Upper lobe of left lung (tissue), 6 donors: ENCODE measurements around the gene TOGARAM2. TPM values are rescaled to one million over a fixed set of nuclear protein-coding genes. Genes with fewer than 3 reads are reported as not detected.

Experiments
- ATAC-seq, 2 donors: fragments of 200-7000 bp; cut with Tn5 transposase; one replicate each; pipeline ENCODE4 v1.9.1; 2022; ENCODE audit warnings: mild to moderate bottlenecking in 2 of 2, moderate library complexity in 2 of 2; ENCODE audit not compliant: low FRiP score in 2 of 2
- DNase-seq, 2 donors: peaks; one replicate each; pipeline ENCODE4 v3.0.0-alpha.2; 2019 to 2020
- H3K27ac ChIP-seq, 4 donors: fragments of 200-600 bp; sonication (generic); one replicate each; pipeline ENCODE4 v1.5.1; 2016 to 2019
- H3K27me3 ChIP-seq, 4 donors: fragments of 200-600 bp; sonication (generic); one replicate each; pipeline ENCODE4 v1.5.1; 2017 to 2019
- H3K36me3 ChIP-seq, 4 donors: fragments of 200-600 bp; sonication (generic); one replicate each; pipeline ENCODE4 v1.5.1; 2016 to 2019
- H3K4me1 ChIP-seq, 4 donors: fragments of 200-600 bp; sonication (generic); one replicate each; pipeline ENCODE4 v1.5.1; 2018 to 2019
- H3K4me3 ChIP-seq, 4 donors: fragments of 200-600 bp; sonication (generic); one replicate each; pipeline ENCODE4 v1.5.1; 2017 to 2019; ENCODE audit warnings: mild to moderate bottlenecking in 2 of 4, moderate library complexity in 1 of 4
- H3K9me3 ChIP-seq, 4 donors: fragments of 200-600 bp; sonication (generic); one replicate each; pipeline ENCODE4 v1.5.1; 2018 to 2019
- EP300 ChIP-seq, 4 donors: sonication (generic); formaldehyde crosslinking; IDR thresholded peaks; one replicate each; pipeline ENCODE4 v1.5.1; 2017; ENCODE audit warnings: antibody characterized with exemption in 4 of 4, control low read depth in 2 of 4
- POLR2A ChIP-seq, 4 donors: fragments of 450-650 bp; IDR thresholded peaks; one replicate each; pipeline ENCODE4 v1.5.1; 2016 to 2017; ENCODE audit warnings: antibody characterized with exemption in 4 of 4, mild to moderate bottlenecking in 2 of 4
- POLR2AphosphoS5 ChIP-seq, 2 donors: sonication (generic); formaldehyde crosslinking; IDR thresholded peaks; one replicate each; pipeline ENCODE4 v1.5.1; 2017; ENCODE audit warnings: antibody characterized with exemption in 2 of 2
- WGBS, 2 donors: methylation state at CpG; one replicate each; pipeline ENCODE4 v1.1.5; 2017 to 2018; 5-methylcytosine and 5-hydroxymethylcytosine counted together
- total RNA-seq, 6 donors: library from RNA; depleted of rRNA in 4 of 6; stranded (reverse); fragments of >200 nt in 4 of 6; gene quantifications; one replicate each; pipeline versions ENCODE4 v1.1.0 to v1.2.1, GENCODE V29; 2016 to 2021
- TF ChIP-seq, protein P1 (sequence below), 6 experiments: fragments of 450-650 bp in 4 of 6; fragments of 200-600 bp in 2 of 6; sonication (generic) in 2 of 6; IDR thresholded peaks; one replicate each; pipeline ENCODE4 v1.5.1; 2016 to 2019; ENCODE audit warnings: antibody characterized with exemption in 6 of 6
- donor health status: DM: no; HTN: no; CAD: no; lungs with moderate emphysema.
- donor health status: DM: no; HTN: yes; CAD: no; lungs with severe emphysema.

Gene TOGARAM2
- total RNA-seq, 6 donors from 2014 or later = 0.37 to 24.5 (median 10.9) TPM

DNA sequence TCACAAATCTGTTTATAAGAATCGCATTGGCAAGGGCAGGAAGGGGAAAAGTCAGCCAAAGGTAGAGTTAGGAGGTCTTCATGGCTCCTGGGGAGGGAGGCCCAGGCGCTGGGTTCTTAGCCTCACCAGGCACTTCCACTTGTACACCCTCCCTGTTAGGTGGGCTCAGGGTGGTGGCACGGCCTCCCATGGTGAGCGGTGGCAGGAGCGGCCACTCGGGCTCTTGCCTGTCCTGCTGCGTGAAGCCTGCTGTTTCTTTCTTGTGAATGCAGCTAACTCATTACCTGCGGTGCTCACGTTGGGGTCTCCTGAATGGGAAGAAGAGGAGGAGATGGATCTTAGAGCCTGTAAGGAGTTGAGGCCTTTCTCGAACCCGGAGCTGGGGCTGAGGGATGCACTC is 40.8 kb downstream of the TOGARAM2 start:
- DNase-seq = peak in 1 of 2 donors; percentile 54
- 92% methylated on average over 9 to 11 of the region's 11 CpGs for WGBS, 2 donors
- H3K4me1 ChIP-seq = peaks cover 0 to 3% (median 1%) of the 10 kb centered on the region in 4 donors
- H3K9me3 ChIP-seq = no peaks in the 10 kb centered on the region
- TF ChIP-seq POLR2A (IDR thresholded peaks at IDR 0.05) = no peak
- TF ChIP-seq POLR2AphosphoS5 (IDR thresholded peaks at IDR 0.05) = no peak
- TF ChIP-seq, protein P1, sequence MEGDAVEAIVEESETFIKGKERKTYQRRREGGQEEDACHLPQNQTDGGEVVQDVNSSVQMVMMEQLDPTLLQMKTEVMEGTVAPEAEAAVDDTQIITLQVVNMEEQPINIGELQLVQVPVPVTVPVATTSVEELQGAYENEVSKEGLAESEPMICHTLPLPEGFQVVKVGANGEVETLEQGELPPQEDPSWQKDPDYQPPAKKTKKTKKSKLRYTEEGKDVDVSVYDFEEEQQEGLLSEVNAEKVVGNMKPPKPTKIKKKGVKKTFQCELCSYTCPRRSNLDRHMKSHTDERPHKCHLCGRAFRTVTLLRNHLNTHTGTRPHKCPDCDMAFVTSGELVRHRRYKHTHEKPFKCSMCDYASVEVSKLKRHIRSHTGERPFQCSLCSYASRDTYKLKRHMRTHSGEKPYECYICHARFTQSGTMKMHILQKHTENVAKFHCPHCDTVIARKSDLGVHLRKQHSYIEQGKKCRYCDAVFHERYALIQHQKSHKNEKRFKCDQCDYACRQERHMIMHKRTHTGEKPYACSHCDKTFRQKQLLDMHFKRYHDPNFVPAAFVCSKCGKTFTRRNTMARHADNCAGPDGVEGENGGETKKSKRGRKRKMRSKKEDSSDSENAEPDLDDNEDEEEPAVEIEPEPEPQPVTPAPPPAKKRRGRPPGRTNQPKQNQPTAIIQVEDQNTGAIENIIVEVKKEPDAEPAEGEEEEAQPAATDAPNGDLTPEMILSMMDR (IDR thresholded peaks at IDR 0.05) = no peak
- no peak for TF ChIP-seq EP300 (IDR thresholded peaks at IDR 0.05)
- ATAC-seq = no peak
- H3K27me3 ChIP-seq = no peaks in the 10 kb centered on the region
- H3K36me3 ChIP-seq = no peaks in the 10 kb centered on the region
- no peak overlapping the region for H3K27ac ChIP-seq
- no peak overlapping the region for H3K4me3 ChIP-seq

DNA sequence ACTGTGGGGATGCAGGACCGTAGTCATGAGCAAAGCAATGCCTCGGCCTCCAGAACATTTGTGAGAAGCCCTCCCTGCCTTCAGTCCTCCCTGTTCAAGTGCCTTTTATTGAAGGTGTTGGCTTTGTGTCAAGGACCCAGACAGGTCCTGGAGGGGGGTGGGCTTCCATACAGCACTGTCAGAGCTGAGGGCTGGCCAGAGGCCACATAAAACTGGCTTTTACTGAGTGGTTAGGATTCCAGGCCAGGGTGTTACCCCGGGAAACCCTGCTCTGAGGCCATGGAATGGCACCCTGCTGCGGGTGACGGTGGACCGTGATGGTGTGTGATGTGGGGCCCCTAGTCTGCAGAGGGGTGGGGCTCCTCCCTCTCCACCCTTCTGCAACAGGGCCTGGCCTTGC is 41.6 kb downstream of the TOGARAM2 start:
- no peak for TF ChIP-seq POLR2A (IDR thresholded peaks at IDR 0.05)
- no peak for TF ChIP-seq POLR2AphosphoS5 (IDR thresholded peaks at IDR 0.05)
- TF ChIP-seq, protein P1 (IDR thresholded peaks at IDR 0.05) = no peak
- no peak for TF ChIP-seq EP300 (IDR thresholded peaks at IDR 0.05)

DNA sequence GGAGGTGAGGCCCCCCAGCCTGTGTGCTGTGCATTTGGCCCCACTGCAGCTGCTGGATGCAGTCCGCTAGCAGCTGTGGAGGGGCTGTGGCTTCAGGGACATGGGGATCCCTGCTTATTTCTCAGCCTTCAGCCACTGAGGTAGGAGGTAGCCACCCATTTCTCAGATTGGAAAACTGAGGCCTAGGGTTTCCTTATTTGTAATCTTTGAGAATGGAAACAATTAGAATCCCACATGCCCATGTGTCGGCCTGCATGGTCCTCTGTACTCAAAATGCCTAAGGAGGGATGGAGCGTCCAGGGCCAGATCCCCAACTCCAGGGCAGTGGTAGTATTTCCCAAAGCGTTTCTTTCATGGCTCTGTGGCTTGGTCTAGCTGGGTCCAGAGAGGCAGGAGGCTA is 42.1 kb downstream of the TOGARAM2 start:
- no peak overlapping the region for H3K4me3 ChIP-seq
- ATAC-seq (no peak), DNase-seq (no peak)
- no peaks in the 10 kb centered on the region for H3K4me1 ChIP-seq
- TF ChIP-seq POLR2A (IDR thresholded peaks at IDR 0.05) (no peak), EP300 (IDR thresholded peaks at IDR 0.05) (no peak), POLR2AphosphoS5 (IDR thresholded peaks at IDR 0.05) (no peak)
- TF ChIP-seq, protein P1 (IDR thresholded peaks at IDR 0.05) = no peak
- no peaks in the 10 kb centered on the region for H3K27me3 ChIP-seq
- H3K36me3 ChIP-seq = no peaks in the 10 kb centered on the region
- H3K9me3 ChIP-seq = no peaks in the 10 kb centered on the region
- 80 to 83% methylated on average over 2 to 4 of the region's 4 CpGs for WGBS, 2 donors
- no peak overlapping the region for H3K27ac ChIP-seq

More for the DNA sequence above, 41.6 kb downstream of the TOGARAM2 start:
- no peaks in the 10 kb centered on the region for H3K27me3 ChIP-seq
- 62 to 90% methylated on average over 4 to 6 of the region's 6 CpGs for WGBS, 2 donors
- no peak for ATAC-seq
- DNase-seq = no peak
- H3K9me3 ChIP-seq = no peaks in the 10 kb centered on the region
- no peaks in the 10 kb centered on the region for H3K36me3 ChIP-seq
- peaks cover 0 to 3% (median 0%) of the 10 kb centered on the region in 4 donors for H3K4me1 ChIP-seq
- no peak overlapping the region for H3K27ac ChIP-seq
- H3K4me3 ChIP-seq = no peak overlapping the region

DNA sequence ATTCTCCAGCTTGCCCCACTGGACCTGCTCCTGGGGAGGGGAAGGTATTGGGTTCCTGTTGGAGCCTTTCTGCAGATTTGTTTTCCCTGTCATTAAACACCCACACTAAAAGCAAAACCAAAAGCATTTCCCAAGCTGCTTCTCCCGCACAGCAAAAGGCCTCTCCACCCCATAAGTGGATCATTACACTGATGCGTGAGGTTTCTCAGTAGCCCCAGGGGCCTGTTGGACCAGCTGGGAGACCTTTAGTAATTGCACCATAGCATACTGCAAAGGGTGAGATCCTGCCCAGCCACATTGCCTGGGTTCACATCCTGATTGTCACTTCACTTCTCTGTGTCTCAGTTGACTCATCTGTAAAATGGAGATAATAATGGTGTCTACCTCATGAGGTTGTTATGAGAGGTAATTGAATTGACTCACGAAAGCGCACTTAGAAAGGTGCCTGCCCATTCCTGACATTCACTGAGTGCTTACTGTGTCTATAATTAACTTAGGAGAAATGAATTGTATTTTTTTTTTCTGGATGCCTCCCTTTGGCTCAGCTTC is 43.9 kb downstream of the TOGARAM2 start:
- Histone ChIP-seq H3K27me3 (no peaks in the 10 kb centered on the region), H3K4me1 (no peaks in the 10 kb centered on the region), H3K4me3 (no peak overlapping the region), H3K9me3 (no peaks in the 10 kb centered on the region), H3K36me3 (no peaks in the 10 kb centered on the region), H3K27ac (no peak overlapping the region)
- TF ChIP-seq, protein P1 (IDR thresholded peaks at IDR 0.05) = no peak
- TF ChIP-seq POLR2AphosphoS5 (IDR thresholded peaks at IDR 0.05) = no peak
- no peak for TF ChIP-seq POLR2A (IDR thresholded peaks at IDR 0.05)
- no peak for TF ChIP-seq EP300 (IDR thresholded peaks at IDR 0.05)
- ATAC-seq (no peak), DNase-seq (no peak)
- WGBS, 2 donors = 70 to 76% methylated on average over 4 of the region's 4 CpGs

DNA sequence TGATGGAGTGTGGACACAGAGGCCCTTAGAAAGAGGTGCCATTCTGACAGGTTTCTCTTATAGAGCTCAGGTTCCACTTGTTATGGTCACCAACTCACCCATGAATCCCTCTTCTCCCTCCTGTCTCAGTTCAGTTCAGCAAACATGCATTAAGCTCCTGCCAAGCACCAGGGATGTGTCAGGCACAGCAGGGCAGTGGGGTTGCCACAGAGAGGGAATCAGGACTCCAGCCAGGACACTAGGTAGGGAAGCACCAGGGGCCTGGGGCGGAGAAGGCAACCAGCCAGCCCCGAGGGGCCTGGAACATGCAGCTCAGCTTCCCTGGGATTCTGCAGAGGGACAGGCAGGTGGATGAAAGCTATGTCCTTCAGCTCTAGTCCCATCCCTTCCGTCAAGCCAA is 44.6 kb downstream of the TOGARAM2 start:
- ATAC-seq = no peak
- Histone ChIP-seq H3K27ac (no peak overlapping the region), H3K36me3 (no peaks in the 10 kb centered on the region), H3K9me3 (no peaks in the 10 kb centered on the region), H3K27me3 (no peaks in the 10 kb centered on the region), H3K4me3 (no peak overlapping the region), H3K4me1 (no peaks in the 10 kb centered on the region)
- no peak for DNase-seq
- WGBS, 2 donors = 88 to 96% methylated on average over 2 to 3 of the region's 3 CpGs
- TF ChIP-seq EP300 (IDR thresholded peaks at IDR 0.05) = no peak
- no peak for TF ChIP-seq POLR2AphosphoS5 (IDR thresholded peaks at IDR 0.05)
- TF ChIP-seq POLR2A (IDR thresholded peaks at IDR 0.05) = no peak
- TF ChIP-seq, protein P1 (IDR thresholded peaks at IDR 0.05) = no peak
